Islet precursor cell (in vitro differentiated cells): Measurements from ENCODE around the gene LILRA6.

ENCODE experiments used
- DNase-seq: peaks from one replicate; pipeline ENCODE4 v3.0.0-alpha.2; 2018

LILRA6 gene

GRCh38 chr19:54262066-54262465 lies 19.5 kb upstream of the LILRA6 start:
- peak; percentile 38 for DNase-seq

DNA sequence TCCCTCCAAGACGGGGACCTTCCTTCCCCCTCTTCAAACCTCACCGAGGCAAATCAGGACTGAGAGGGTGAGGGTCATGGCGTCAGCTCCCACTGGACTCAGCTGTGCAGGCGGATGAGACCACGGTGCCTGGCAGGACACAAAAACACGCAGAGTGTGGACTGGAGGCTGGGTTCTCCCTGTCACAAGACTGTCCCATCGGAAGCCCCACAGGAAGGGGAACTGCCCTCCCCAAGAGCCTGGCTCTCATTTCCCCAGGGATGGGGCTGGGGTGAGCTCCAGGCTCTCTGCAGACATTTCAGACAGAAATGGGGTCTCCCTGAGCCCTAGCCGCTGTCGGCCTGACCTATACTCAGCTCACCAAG lies 14.5 kb upstream of the LILRA6 start, which contains the start of gene LILRB5:
Gene LILRB5 (minus strand): TSS at position 158 of the 365 bp plus-strand sequence. CDS start 80 bp downstream, at position 78.
- peak; percentile 44 for DNase-seq

GRCh38 chr19:54256250-54257115 lies 13.9 kb upstream of the LILRA6 start:
- peak; percentile 45 for DNase-seq

DNA sequence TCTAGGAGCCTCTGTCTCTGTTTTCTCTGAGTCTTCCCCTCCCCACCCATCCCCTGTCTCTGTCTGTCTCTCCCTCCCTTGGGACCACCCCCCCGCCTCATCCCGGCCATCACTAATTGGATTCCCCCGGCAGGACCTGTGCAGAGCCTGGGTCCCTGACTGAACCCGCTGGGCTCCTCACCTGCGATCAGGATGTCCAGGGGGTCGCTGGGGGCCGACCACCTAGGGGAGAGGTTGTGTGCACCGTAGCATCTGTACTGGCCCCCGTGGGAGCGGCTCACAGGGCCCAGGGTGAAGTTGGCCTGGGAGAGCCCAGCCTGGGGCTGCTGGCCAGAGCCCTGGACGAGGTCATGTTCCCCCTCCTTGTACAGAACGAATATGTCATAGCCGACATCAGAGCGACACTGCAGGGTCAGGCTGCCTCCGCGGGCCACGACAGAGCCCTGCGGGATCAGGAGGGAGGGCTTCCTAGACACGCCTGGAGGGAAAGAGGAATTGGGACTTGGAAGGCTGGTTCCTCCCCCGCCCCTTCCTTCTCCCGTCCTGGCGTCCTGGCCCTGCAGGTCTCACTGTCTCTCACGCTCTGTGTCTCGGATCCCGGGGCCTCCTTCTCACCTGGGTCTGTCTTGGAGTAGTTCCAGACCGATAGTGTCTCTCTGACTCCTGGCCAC lies 12.7 kb upstream of the LILRA6 start:
- peak; percentile 59 for DNase-seq

- peak; percentile 48 for DNase-seq
Observed at GRCh38 chr19:54254195-54254906, 11.8 kb upstream of the LILRA6 start.

DNA sequence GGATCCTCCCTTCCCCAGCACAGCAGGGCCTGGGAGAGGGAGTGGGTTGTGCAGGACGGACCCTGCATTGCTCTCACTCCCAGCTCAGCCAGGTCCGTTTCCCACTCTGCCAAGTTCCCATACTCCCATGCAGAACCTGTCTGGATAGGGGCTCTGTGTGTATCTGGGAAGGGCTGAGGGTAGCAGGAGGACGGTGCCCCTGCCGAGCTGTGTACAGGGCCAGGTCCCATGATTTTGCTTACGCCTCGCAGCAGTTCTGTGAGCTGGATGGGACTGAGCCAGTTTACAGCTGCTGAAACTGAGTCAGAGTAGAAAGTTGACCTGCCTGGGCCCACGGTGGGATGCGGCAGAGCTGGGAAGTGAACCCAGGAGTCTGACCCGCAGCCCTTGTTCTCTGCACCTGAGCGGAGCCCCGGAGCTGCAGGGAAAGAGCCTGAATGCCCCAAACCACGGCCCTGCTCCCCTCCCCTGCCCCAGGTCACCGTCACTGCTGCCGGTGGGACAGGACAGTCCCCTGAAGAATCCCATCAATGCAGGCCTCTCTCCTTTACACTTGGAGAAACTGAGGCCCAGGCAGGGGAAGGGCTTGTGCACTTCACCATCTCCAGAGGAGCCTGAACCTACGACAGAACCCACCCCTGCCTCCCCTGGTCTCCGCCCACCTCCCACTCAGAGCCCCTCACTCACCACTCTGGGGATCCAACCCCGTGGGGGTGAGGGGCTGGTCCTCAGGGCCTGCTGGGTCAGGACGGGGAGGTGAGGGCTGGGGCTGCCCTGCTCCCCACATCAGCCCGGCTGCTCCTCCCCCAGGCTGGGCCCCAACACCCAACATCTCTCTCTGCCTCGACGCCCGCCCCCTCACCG lies 11.0 kb upstream of the LILRA6 start:
- DNase-seq: peak; percentile 49

GRCh38 chr19:54252845-54253244 lies 10.3 kb upstream of the LILRA6 start:
- peak; percentile 43 for DNase-seq

GRCh38 chr19:54252243-54252642 lies 9.7 kb upstream of the LILRA6 start:
- DNase-seq: peak; percentile 43

DNA sequence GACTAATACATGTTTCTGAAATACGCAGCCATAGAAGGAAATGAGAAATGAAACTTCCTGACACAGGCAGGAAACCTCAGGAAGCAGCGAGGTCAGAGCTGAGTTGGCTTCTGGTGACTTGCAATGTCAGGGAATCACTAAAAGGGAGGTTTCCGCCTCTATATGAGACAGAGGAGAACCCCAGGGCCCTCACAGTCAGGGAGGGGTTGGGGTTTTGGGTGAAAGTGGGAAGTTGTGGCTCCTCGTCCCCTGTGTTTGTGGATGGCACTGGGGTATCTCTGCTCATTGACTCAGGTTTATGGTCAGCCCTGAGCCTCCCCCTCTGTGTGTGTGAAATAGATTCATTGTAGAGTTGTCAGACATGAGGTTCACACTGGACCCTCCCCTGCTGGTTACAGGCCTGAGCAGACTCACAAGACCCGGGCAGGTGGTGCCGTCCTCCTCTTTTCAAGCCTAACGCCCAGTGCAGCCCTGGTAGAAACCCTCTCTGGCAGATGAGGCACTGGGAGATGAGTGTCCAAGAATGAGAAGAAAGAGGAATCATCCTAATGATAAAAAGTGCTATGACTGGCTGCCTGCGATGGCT lies 5.5 kb upstream of the LILRA6 start:
- DNase-seq: no peak

GRCh38 chr19:54247106-54247930 lies 4.7 kb upstream of the LILRA6 start:
- DNase-seq: no peak

GRCh38 chr19:54245936-54246335 lies 3.3 kb upstream of the LILRA6 start:
- no peak for DNase-seq

DNA sequence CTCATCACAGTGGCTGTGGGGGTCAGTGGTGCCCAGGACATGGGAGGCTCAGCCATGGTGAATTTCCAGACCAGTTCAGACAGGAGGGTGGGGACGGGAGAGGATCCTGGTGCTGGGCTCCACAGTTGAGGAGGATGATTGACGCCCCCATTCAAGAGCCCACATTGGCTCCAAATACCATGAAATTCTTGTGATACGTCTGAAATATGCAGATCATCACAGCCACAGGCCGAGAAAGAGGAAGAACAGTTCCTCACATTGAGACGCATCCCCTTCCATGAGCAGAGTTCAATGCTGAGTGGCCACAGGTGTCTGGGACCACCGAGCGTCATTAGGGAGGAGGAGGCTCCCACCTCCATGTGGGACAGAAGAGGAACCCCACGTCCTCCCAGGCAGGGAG lies 1.2 kb upstream of the LILRA6 start:
- peak; percentile 17 for DNase-seq

- DNase-seq: peak; percentile 42
Observed at GRCh38 chr19:54242234-54242633, 356 bp downstream of the LILRA6 start.

DNA sequence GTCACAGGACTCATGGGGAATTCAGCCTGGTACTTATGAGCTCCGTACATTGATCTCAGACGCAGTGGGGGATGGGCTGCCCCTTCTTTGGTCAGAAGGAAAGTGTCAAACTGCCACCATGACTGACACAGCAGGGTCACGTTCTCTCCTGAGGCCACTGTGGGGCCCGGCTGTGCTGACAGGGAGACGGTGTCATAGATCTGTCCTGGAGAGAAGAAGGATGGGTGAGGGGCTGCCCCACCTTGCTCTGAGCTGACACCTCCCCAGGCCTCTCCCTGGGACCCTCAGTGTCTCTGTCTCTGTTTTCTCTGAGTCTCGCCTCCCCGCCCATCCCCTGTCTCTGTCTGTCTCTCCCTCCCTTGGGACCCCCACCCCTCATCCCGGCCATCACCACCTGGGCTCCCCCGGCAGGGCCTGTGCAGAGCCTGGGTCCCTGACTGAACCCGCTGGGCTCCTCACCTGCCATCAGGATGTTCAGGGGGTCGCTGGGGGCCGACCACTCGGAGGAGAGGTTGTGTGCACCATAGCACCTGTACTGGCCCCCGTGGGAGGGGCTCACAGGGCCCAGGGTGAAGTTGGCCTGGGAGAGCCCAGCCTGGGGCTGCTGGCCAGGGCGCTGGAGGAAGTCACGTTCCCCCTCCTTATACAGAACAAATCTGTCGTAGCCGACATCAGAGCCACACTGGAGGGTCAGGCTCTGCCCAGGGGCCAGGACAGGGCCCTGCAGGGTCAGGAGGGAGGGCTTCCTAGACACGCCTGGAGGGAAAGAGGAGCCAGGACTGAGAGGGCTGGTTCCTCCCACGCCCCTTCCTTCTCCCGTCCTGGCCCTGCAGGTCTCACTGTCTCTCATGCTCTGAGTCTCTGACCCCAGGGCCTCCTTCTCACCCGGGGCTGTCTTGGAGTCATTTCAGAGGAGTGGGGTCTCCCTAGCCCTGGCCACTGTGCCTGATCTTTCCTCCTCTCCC lies 1.9 kb downstream of the LILRA6 start:
- DNase-seq: peak; percentile 44

DNA sequence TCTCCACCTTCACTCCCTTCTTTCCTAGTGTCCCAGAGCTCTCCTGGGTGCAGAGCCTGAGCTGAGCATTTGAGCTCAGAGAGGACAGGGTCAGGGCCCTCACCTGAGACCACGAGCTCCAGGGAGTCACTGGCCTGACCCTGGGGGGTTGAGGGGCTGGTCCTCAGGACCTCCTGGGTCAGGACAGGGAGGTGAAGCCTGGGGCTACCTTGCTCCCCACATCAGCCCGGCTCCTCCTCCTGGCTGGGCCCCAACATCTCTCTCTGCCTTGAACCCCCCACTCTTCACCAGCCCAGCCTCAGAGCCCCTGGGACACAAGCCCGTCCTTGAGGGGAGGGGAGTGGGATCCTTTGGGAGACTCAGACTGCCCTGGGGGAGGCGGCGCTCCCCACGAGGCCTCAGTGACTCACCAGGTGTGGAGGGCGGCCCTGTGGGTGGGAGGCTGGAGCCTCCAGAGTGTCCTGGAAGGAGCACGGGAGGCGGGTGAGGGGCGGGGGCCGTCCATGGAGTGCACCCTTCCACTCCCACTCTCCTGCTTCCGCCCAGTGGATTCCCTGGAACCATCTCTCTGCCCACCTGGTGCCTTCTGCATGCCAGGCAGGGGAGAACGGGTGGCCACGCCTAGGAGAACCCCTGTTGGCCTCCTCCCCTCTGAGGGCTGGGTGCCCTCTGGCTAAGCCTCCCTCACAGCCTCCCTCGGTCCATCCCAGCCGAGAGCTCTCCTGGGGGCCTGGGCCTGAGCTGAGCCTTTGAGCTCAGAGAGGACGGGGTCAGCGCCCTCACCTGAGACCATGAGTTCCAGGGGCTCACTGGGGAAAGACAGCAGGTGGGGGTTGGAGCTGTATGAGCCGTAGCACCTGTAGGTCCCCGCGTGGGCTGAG lies 2.9 kb downstream of the LILRA6 start:
- peak; percentile 54 for DNase-seq

- no peak for DNase-seq
Observed at GRCh38 chr19:54233941-54234340, 8.6 kb downstream of the LILRA6 start.

GRCh38 chr19:54231077-54231931 lies 11.3 kb downstream of the LILRA6 start:
- peak; percentile 95 for DNase-seq

DNA sequence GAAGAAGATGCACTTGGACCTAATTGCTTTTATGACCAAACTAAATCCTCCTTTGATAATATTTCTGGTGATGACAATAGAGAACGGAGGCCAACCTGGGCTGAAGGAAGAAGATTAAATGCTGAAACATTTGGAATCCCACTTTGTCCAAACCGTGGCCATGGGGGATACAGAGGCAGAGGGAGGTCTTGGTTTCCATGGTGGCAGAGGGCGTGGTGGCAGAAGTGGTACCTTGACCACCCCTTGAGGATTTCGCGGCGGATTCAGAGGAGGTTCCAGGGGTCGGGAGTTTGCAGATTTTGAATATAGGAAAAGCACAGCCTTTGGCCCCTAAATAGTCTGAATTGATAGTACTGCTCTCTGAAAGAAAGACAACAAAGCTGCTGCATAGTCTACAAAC lies 12.6 kb downstream of the LILRA6 start:
- DNase-seq: no peak
